ENCODE measurements around the gene ORC3.

The ORC3 gene

DNA sequence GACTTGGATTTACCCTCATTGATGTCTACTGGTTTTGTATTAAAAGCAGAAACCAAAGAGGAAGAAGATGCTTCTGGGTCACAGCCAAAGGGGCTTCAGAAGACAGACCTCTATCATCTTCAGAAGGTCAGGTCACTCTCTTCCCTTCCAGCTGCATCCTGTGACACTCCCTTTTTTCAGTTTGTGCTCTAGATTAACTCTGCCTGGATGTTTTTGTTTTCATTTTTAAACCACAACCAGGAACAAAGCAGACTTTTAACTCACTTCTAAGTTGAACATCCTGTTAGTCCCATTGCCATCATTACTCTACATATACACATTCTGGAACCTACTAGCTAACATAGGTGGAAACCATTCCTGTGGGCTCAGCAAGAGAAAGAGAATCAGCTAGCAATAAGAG, 66.9 kb downstream of the ORC3 start:
- Histone ChIP-seq H3K27me3 (ENCODE audit: control insufficient read depth, insufficient read depth, low read length) (no peaks in the 10 kb centered on the region), H2AFZ (no peak overlapping the region), H3K9ac (no peak overlapping the region), H3K9me3 (ENCODE audit: control insufficient read depth, low read length) (no peaks in the 10 kb centered on the region), H3K4me1 (no peaks in the 10 kb centered on the region), H3K79me2 (no peaks in the 10 kb centered on the region), H3K27ac (no peak overlapping the region), H3K4me3 (ENCODE audit: low read depth, low read length) (no peak overlapping the region), H3K36me3 (ENCODE audit: control insufficient read depth, insufficient read depth, low read length) (no peaks in the 10 kb centered on the region), H3K4me2 (ENCODE audit: low read length) (no peak overlapping the region)
- TF ChIP-seq, protein P1, sequence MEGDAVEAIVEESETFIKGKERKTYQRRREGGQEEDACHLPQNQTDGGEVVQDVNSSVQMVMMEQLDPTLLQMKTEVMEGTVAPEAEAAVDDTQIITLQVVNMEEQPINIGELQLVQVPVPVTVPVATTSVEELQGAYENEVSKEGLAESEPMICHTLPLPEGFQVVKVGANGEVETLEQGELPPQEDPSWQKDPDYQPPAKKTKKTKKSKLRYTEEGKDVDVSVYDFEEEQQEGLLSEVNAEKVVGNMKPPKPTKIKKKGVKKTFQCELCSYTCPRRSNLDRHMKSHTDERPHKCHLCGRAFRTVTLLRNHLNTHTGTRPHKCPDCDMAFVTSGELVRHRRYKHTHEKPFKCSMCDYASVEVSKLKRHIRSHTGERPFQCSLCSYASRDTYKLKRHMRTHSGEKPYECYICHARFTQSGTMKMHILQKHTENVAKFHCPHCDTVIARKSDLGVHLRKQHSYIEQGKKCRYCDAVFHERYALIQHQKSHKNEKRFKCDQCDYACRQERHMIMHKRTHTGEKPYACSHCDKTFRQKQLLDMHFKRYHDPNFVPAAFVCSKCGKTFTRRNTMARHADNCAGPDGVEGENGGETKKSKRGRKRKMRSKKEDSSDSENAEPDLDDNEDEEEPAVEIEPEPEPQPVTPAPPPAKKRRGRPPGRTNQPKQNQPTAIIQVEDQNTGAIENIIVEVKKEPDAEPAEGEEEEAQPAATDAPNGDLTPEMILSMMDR (IDR thresholded peaks at IDR 0.05) = no peak

DNA sequence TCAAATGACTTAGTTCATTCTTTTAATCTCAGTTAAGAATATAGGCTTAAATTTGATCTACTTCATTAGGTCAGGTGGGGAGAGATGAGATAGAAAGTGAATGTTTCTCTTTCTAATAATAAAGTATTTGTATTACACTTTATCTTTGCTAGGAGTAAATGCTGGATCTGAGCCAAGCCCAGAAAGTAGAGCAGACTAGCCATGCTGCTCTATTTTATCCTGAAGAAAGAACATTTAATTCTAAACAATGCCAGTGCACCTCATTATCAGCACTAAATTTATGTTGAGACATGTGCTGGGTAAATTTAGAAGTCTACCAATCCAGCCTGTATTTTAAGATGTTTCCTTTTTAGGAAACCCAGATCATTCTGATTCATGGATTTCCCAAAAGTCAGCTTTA, 68.6 kb downstream of the ORC3 start:
- Histone ChIP-seq H2AFZ (no peak overlapping the region), H3K4me1 (no peaks in the 10 kb centered on the region), H3K27me3 (ENCODE audit: control insufficient read depth, insufficient read depth, low read length) (no peaks in the 10 kb centered on the region), H3K9ac (no peak overlapping the region), H3K79me2 (no peaks in the 10 kb centered on the region), H3K9me3 (ENCODE audit: control insufficient read depth, low read length) (no peaks in the 10 kb centered on the region), H3K36me3 (ENCODE audit: control insufficient read depth, insufficient read depth, low read length) (no peaks in the 10 kb centered on the region), H3K27ac (no peak overlapping the region), H3K4me2 (ENCODE audit: low read length) (no peak overlapping the region), H3K4me3 (ENCODE audit: low read depth, low read length) (no peak overlapping the region)
- TF ChIP-seq, protein P1 (IDR thresholded peaks at IDR 0.05) = no peak

GRCh38 chr6:87660226-87660911, 70.4 kb downstream of the ORC3 start:
- TF ChIP-seq, protein P1 (IDR thresholded peaks at IDR 0.05) = no peak
- Histone ChIP-seq H3K4me3 (ENCODE audit: low read depth, low read length) (no peak overlapping the region), H3K9me3 (ENCODE audit: control insufficient read depth, low read length) (no peaks in the 10 kb centered on the region), H3K79me2 (no peaks in the 10 kb centered on the region), H3K27me3 (ENCODE audit: control insufficient read depth, insufficient read depth, low read length) (no peaks in the 10 kb centered on the region), H3K36me3 (ENCODE audit: control insufficient read depth, insufficient read depth, low read length) (no peaks in the 10 kb centered on the region), H3K4me1 (no peaks in the 10 kb centered on the region), H3K4me2 (ENCODE audit: low read length) (no peak overlapping the region), H3K27ac (no peak overlapping the region), H3K9ac (no peak overlapping the region), H2AFZ (no peak overlapping the region)

DNA sequence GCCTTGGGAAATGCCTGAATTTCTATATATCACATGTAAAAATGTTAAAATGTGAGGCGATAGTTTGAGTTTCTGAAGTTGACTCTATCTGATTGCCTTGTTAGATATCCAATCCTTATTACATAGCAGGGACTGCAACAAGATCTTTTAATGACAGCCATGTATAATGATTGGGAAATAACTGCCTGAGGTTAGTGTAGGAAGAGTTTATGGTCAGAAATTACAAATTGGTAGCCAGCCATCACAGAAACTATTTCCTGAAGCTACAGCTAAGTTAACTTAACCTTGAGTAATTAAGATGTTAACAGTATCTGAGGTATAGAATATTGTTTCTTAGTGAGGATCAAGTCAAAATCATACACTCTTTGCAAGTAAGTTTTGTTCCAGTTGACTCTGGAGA, 71.1 kb downstream of the ORC3 start:
- no peaks in the 10 kb centered on the region for H3K27me3 ChIP-seq (ENCODE audit: control insufficient read depth, insufficient read depth, low read length)
- TF ChIP-seq, protein P1 (IDR thresholded peaks at IDR 0.05) = no peak
- no peak overlapping the region for H2AFZ ChIP-seq
- no peak overlapping the region for H3K9ac ChIP-seq
- no peak overlapping the region for H3K27ac ChIP-seq
- H3K79me2 ChIP-seq = no peaks in the 10 kb centered on the region
- H3K4me1 ChIP-seq = no peaks in the 10 kb centered on the region
- H3K36me3 ChIP-seq (ENCODE audit: control insufficient read depth, insufficient read depth, low read length) = no peaks in the 10 kb centered on the region
- no peak overlapping the region for H3K4me2 ChIP-seq (ENCODE audit: low read length)
- H3K4me3 ChIP-seq (ENCODE audit: low read depth, low read length) = no peak overlapping the region
- no peaks in the 10 kb centered on the region for H3K9me3 ChIP-seq (ENCODE audit: control insufficient read depth, low read length)

DNA sequence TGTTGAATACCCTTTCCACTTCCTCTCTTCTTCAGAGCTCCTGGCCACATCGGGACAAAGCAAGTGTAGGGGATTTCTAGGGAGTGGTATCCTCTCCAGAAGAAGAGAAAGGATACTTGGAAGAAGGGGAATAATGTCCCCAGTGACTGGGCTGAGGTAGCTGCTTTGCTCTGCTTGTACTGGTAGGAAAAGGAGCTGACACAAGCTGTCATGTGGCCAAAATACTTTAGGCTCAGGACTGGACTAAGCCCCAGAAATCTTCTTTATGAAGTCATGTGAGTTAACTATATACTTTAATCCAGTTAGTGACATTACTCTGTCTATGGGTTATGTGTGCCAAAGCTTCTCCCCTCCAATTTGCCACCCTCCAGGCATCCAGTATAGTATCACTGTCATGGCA, 71.6 kb downstream of the ORC3 start:
- Histone ChIP-seq H3K9me3 (ENCODE audit: control insufficient read depth, low read length) (no peaks in the 10 kb centered on the region), H3K4me2 (ENCODE audit: low read length) (no peak overlapping the region), H3K4me1 (no peaks in the 10 kb centered on the region), H3K9ac (no peak overlapping the region), H3K36me3 (ENCODE audit: control insufficient read depth, insufficient read depth, low read length) (no peaks in the 10 kb centered on the region), H3K79me2 (no peaks in the 10 kb centered on the region), H2AFZ (no peak overlapping the region), H3K4me3 (ENCODE audit: low read depth, low read length) (no peak overlapping the region), H3K27me3 (ENCODE audit: control insufficient read depth, insufficient read depth, low read length) (no peaks in the 10 kb centered on the region), H3K27ac (no peak overlapping the region)
- TF ChIP-seq, protein P1 (IDR thresholded peaks at IDR 0.05) = no peak

All from parathyroid adenoma (tissue), 2 donors.